Stimulated activated CD4-positive, alpha-beta T cell treated with anti-CD3 and anti-CD28 coated beads, Interleukin-12 subunit alpha, Interleukin-12 subunit beta, amount 100 ng/mL, for 4 hours (primary cell): Measurements from ENCODE around the gene MAP3K5.

Experiments
- DNase-seq: peaks from one replicate; pipeline ENCODE4 v3.0.0-alpha.2; 2020

MAP3K5 gene

DNA sequence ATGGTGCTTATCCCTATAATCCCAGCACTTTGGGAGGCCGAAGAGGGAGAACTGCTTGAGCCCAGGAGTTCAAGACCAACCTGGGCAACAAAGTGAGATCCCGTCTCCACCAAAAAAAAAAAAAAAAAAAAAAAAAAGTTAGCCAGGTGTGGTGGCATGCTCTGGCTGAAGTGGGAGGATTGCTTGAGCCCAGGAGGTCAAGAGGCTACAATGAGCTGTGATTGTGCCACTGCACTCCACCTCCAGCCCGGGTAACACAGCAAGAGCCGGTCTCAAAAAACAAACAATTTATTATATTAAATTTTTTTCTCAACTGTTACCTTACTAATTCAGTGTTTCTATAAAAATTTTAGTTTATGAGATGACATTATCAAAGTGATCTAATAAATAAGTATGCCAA is 156.7 kb downstream of the MAP3K5 start:
- DNase-seq = no peak

DNA sequence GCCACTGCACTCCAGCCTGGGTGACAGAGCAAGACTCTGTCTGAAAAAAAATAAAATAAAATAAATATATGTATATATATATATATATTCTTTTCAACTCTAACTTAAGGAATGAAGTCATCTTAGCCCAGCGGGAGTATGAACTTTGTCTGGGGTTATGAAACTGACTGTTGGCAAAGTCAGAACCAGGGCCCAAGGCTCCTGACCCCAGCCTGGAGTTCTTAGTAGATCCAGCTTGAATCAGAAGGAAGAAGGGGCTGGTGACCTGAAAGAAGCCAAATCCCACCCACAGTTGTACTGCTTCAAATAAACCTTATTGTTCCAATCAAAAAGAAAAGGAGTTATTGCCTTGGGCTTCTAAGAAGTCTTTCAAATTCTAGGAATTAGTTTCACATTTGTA is 158.9 kb downstream of the MAP3K5 start:
- no peak for DNase-seq

DNA sequence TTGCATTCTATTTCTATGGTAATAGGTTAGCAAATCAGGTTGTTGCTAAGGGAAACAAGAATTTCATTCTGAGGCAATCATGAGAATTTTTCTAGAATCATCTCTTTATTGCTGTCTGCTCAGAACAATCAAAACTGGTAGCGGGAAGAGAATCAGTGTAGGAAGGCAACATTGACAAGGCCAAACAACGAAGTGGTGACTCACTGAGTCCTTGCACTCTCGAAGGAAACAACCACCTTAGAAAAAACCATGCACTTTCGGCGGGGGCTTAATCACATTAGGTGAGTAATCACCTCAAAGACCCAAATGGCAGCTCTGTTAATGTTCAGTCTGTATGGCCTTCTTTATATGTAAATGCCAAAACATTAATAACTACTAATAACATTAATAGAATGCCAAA is 163.3 kb downstream of the MAP3K5 start:
- no peak for DNase-seq

DNA sequence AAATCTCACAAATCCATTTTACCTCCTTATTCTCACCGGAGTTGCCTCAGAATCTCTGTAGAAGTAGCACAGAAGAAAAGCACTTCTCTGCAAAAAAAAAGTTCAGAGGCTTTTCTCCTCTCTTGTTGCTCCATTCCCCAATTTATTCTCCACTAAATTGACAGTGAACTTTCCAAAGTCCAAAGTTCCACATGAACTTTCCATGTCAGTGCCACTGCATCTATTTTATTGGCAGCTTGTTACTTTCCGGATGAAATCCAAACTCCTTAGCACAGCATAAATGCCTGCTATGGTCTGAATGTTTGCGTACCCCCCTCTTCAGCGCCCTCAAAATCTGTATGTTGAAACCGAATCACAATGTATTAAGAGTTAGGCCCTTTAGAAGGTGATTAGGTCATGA is 165.1 kb downstream of the MAP3K5 start:
- no peak for DNase-seq

DNA sequence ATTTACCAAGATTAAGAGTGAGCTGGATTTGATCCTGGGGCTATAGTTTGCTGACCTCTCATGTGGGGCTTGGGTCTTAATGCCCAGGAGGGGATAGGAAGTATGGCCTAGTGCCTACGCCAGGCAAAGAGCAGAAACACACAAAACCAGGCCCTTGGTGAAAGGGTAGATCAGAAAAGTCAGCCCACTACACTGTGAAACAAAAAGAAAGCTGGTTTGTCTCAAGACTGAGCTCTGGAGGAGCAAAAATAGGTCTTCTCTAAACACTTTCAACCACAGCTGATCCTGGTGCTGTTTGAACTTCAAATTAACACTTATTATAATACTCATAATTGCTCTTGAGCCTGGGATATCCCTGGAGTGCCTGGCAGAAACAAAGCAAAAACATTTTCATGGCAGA is 167.0 kb downstream of the MAP3K5 start:
- DNase-seq = no peak

DNA sequence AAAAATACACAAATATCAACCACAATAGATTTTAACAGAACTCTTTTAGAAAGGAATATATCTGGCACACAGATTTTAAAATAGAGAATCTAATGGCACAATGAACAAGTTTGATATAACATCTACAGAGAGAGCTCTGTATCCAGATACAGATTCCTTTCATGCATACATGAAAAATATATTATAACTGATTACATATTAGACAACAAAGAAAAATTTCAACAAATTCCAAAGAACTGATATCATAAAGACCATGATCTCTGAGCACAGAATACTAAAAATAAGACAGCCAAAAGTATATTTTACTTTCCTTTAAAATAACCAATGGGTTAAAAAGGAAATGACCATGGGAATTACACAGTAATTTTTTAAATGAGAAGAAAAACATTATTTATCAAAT is 167.9 kb downstream of the MAP3K5 start:
- no peak for DNase-seq

DNA sequence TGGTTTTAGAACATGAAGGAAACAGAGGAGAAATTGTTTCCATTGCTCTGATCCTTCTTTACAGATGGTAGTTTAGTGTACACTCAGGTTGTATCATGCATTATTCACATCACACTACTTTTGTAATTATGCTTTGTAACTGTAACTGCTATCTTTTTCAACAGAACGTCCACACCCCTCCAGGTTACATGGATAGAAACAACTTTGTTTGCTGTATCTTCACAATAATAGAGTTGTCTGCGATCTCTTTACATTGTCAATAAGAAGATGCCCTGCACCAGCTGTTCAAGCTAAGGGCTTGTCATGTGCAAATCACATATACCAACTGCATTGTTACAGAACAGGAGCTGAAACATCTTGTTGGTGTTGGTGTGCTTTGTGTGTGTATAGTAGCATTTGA is 174.2 kb downstream of the MAP3K5 start:
- no peak for DNase-seq

DNA sequence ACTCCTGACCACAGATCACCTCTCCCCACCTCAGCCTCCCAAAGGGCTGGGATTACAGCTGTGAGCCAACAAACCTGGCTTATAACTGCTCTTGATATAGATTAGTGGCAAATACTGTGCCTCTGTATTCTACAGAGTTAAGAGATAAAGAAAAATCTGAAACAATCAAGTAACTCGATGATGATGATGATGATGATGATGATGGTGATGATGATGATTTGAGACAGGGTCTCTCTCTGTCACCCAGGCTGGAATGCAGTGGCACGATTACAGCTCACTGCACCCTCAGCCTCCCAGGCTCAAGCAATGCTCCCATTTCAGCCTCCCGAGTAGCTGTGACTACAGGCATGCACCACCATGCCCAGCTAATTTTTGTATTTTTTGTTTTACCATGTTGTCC is 175.8 kb downstream of the MAP3K5 start:
- no peak for DNase-seq

DNA sequence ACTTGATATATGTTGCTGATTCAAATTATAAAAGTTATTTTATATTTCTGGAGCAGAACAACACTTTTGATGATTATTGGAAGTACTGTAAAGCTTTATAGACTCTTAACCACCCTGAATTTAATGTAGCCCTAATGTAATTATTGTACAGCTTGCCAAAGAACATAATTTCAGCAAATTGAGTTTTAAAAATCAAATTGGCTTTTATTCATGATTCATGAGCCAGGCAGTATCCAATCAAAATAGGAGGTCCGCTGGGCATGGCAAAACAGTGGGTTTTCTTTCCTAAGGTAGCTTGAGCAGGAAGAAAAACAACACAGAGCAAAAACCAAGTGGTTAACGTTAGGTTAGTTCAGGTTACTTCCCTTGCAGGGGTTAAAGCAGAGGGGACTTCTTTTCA is 177.3 kb downstream of the MAP3K5 start:
- no peak for DNase-seq

DNA sequence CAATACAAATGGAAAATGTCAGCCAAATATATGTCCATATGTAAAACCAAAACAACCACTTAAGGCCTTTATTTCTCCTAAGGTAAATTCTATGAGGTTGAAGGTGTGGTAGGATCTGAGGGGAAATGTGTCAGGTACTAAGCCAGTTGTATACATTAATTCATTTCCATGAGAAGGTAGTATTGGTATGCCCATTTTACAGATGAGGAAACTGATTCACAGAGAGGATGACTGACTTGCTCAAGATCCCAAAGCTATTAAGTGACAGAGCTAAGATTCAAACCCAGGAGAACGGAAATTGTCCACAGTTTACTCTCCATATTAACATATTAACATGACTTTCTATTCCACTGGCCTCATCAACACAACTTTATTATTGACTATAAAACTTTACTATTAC is 177.9 kb downstream of the MAP3K5 start:
- no peak for DNase-seq

DNA sequence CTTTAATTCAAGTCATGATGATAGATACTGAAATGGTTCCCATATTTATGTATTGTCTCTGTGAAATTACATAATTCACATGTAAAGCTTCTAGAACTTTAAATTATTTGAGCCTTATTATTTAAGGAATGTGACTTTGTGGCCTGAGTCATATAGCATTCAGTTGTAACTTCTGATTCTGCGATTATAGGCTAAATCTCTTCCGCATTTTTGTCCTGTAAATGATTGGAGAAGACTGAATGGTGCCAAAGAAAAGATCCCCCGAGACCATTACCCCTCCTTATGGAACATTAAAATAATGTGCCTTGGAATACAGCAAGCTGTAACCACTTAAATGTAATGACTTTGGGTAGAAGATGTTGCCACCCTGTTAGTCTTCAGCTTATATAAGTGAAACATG is 178.8 kb downstream of the MAP3K5 start:
- no peak for DNase-seq

DNA sequence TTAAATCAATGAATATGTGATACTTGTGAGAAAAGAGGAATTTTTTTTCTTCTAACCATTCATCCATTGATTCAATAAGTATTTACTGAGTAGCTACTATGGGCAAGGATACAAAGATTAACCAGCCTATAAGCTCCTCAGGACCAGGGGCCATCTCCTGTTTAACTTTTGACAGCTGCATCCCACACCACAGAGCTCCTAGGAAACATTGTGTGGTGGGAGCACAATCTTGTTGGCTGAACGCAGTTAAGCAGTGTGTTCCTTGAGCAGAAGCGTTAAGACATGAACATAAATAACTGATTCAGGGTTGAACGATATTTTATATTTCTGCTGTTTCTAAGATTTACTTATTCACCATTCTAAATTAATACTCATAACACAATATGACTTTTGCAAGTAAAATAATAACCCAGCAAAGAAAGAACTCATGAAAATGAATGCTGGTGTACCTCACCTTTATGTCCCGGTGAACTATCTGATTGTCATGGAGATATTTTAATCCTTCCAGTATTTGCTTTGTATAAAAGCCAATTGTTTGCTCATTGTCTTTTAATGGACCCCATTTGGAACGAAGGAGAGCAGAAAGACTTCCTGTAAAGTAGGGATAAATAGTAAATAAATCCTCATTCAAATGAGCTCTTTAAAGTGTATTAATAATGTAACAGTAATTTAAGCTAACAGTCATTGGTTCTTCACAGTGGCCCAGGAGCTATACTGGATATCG is 179.4 kb downstream of the MAP3K5 start:
- DNase-seq = no peak

DNA sequence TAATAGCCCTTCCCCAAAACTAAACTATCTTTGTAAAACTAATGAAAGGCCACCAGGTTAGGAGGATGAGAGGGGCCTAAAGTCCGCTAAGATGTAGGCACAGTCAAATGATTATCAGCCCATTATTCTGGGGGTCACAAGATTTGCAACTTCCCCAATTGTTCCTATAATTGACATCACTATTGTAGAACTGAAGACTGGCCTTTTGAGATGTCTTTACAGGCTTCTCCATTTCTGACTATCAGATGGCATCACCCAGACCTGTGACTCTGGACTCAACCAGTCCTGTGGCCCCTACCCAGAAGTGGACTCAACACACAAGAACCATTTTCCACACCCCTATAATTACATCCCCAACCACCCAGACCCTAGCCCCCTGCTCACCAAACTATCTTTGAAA is 180.5 kb downstream of the MAP3K5 start:
- no peak for DNase-seq

DNA sequence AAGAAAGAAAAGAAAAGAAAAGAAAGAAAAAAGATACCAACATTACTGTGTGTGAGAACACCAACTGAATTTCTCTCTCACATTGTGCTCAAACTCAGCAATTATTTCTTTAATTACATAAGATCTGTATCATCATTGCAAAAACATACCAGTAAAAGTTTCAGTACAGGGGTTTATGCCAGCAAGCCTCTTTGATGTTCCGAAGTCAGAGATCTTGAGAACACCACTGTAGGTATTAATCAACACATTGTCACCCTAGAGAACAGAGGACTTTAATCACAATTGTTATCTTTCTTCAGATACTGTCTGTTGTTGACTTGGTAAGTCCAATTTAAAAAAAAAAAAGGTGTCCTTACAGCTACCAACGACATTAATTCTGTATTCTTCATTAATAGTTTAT is 181.1 kb downstream of the MAP3K5 start:
- no peak for DNase-seq

DNA sequence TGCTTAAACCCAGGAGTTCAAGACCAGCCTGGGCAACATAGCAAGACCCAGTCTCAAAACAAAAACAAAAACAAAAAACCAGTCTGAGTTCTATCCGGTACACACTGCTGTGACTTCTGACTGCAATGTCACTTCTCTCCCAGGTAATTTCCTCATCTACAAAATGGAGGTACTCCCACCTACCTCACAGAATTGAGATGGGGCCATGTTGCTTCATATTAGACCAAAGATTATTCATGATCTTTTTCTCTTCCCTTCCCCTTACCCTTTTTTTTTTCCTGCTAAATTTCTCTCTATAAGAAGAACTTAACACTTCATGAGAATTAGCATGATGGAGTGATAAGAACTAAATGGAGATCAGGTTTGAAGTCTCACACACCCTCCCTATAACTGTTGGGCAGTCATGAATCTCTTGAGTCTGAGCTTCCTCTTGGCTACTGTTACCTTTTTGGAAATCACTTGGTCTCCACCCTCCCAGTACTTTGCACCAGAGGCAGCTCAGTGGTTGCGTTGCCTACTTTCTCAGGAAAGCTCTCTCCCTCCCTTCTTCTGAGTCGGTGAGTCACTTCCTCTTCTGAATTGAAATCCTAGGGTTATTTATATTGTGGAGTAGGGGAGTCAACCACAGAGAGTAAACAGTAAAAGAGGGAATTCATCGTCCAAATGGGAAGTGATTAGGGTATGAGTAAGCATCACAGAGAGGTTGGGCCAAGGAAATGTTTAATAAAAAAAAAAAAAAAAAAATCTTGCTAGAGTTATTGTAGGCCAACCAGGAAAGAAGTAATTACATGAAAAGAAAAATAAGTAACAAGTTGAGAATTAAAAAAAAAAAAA is 182.2 kb downstream of the MAP3K5 start:
- DNase-seq = no peak

DNA sequence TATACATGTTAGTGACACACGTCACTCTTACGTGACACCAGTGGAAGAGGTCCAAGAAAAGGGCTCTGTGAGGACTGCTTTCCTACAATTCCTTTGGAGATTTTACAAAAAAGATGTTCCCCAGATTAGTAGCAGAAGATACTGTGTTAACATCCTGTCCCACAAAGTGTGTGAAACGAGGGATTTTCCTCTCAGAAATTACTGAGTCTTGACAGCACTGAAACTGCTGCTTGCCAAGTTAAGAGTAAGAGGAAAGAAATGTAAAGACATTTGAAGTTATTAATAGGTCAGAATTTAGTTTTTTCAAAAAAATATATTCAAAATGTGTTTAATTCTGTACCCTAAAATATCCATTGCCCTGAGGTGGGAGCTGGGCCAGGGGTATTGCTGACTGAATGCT is 183.3 kb downstream of the MAP3K5 start:
- no peak for DNase-seq

DNA sequence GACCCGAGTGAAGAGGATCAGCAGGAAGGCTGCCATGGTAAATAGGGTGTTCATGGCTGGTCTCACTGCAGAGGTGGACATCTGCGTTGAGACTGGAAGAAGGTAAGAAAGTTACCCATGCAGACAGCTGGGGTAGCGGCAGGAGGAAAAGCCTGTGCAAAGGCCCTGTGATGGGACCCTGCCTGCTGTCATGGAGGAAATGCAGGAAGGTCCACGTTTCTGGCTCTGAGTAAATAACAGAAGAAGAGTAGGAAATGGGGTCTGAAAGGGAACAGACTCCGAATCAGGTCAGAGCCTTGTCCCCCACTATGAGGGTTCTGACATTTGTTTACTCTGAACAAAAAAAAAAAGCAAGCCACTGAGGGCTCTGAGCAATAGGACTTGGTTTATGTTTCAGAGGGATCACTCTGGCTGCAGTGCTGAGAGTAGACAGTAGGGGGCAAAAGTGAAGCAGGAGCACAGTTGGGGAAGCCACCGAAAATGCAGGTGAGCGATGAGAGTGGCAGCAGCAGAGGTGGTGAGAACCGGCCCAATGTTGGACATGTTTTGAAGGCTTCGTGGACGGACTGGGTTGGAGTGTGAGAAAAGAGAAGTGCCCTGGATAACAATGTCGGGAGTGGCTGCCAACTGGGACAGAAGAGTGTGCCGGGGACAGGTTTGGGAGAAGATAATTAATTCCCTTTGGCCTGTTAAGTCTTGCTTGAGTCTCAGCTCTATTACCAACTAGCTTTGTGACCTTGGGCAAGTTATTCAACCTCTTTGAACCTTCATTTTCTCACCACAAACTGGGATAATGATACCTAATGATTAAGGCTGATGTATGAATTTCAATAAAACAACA is 184.1 kb downstream of the MAP3K5 start:
- DNase-seq = peak; percentile 77

DNA sequence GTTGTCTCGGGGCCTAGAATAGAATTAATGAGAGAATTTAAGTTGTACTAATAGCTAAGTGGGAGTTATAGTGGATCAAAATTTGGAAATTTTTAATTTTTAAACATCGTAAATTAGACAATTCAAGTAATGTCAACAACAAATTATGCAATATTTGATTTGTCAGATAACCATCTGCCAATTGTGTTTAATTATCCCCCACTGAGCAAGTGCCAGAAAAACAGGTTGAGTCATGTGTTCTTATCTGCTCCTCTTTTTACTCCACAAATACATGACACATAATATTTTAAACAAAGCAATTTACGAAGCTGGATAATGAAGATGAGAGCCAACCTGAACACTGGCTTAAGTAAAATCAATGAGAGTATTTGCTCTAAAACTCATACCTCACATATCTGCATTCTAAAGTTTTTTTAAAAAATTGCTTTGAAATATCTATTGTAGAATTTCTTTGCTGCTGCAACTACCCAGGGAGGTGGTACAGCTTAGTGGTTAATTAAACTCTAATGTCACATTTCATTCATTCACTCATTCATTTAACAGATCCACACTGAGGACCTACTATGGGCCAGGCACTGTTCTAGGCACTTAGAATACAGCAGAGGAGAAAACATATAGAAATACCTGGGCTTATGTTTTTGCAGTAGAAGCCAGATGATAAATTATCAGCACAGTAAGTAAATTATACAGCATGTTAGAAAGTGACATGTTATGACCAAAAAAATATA is 184.9 kb downstream of the MAP3K5 start:
- no peak for DNase-seq

DNA sequence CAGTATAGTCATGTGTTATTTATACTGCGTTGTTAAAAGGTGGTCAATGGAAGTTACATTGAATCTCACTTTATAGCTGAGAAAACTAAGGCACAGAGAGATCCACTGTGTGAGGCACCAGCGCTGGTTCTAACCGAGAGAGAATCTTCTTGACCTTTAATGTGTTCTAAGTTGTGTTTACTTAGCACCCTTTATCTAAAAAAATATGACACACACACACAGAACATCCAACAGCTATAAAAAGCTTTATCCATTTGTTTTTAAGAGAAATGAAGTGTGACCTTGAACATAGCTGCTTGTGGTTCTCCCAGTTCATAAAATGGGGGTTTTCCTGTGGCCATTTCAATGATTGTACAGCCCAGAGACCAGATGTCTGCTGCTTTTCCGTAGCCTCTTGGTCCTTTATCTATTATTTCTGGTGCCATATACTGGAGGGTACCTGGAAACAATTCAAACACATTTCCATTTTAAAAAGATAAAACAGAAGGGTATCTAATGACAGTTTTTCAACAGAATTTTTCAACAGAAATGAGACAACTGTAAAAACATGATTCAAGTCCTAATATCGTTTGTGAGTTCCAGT is 187.3 kb downstream of the MAP3K5 start:
- DNase-seq = no peak

DNA sequence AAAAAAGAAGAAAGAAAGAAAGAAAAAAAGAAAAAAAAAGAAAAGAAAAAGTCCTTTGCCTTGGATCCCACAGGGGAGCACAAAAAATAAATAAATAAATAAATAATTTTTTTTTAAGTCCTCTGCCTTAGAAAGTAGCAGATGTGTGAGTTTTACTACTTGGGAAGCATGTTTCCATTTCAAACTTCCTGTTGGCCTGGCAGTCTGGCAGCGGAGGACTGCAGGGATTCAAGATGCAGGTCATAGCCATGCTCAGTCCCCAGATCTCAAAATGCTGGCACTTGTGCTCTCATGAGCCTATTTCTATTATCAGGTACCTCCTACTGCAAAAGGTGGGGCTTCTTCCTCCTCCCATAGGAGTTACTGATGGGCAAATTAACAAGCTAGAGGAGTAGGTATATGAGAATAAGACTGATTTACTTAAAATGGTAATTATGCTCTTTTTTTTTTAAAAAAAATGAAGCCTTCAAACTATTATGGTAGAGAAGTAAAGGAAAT is 187.9 kb downstream of the MAP3K5 start:
- no peak for DNase-seq

DNA sequence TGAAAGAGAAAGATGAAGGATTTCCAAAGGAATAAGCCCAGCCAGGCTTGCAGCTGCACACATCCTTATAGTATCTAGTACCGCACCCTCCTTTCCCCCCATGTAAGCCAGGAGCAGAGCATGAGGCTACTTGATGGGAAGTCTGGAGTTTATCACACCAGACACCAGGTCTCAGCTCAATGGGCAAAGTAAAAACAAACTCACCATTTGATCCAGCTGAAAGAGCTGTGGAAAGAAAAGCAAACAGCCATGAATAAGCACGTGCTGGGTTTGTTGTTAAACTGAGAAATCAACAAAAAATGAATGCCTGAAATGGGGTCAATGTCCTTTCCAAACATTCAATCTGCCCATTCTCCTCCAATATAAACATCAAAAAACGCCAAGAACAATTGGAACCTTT is 191.5 kb downstream of the MAP3K5 start:
- DNase-seq = no peak

DNA sequence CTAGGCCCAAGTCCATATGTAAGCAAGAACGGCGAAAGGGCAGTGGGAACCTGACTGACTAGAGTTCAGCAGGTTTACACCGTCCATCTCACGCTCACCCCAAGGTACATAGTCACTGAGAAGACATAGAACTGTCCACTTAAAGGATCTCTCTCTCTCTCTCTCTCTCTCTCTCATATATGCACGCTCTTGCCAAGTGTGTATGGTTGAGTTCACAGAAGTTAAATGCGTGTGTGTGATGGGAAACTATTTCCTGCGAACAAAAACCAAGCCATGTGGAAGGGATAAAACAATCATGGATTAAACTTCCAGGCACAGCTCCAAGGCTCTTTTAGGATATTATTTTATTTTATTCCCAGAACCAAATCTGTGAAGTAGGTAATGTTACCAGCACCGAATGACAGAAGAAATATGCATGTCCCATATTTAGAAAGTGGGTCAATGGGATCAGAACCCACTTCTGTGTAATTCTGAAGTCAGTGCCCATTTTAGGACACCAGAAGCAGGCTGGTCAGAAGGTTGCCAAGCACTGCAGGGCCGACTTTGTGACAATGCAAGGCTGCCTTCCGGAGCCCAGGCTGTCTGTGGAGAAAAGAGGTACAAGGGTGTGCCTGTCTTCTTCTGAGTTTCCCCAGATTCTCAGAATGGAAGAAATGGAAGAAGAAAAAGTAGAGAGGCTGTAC is 192.8 kb downstream of the MAP3K5 start:
- no peak for DNase-seq
